Placental epithelial cell (primary cell): ENCODE data around the gene SUN2. TPM values are rescaled to one million over a fixed set of nuclear protein-coding genes. Genes with fewer than 3 reads are reported as not detected.

Experiments
- small RNA-seq: library from RNA; depleted of rRNA; stranded (forward); fragments of <200 nt; gene quantifications from one replicate; pipeline ENCODE3, GENCODE V24; 2012
- total RNA-seq: library from RNA; depleted of rRNA; stranded (reverse); fragments of >200 nt; gene quantifications from 2 replicates; pipeline ENCODE4 v1.2.3, GENCODE V29; 2012

Gene SUN2
- 69.1 and 119 TPM in 2 replicates for total RNA-seq

GRCh38 chr22:38755911-38756532 lies at the start of gene SUN2:
Gene SUN2, minus strand, starts transcription at chr22:38755998. Its CDS starts 3,370 bp downstream, at chr22:38752628.

GRCh38 chr22:38793721-38794466 lies 38.1 kb upstream of the SUN2 start, which contains the start of gene DNAL4:
Gene DNAL4, minus strand, starts transcription at chr22:38794143. Its CDS starts 11,412 bp downstream, at chr22:38782731.

GRCh38 chr22:38705235-38706100 lies 50.3 kb downstream of the SUN2 start, which contains the start of gene GTPBP1:
Gene GTPBP1, plus strand, starts transcription at chr22:38705944. Its CDS starts 12 bp downstream, at chr22:38705956.

GRCh38 chr22:38700789-38701628 lies 54.8 kb downstream of the SUN2 start, which contains the start of gene JOSD1:
Gene JOSD1, minus strand, starts transcription at chr22:38700943. Its CDS starts 956 bp downstream, at chr22:38699987.

Small RNA genes lying within 50 kb of the gene (small RNA-seq; reads per million reads assigned to genes)
- gene AL021707.8, result not detected

Other genes starting within 250 kb of the SUN2 start
- 590 and 771 TPM in 2 replicates for gene DDX17, start 249.7 kb downstream of the SUN2 start, total RNA-seq
- gene DMC1, start 185.8 kb downstream of the SUN2 start, total RNA-seq, result 5.0 and 5.5 TPM in 2 replicates
- gene FAM227A, start 99.6 kb downstream of the SUN2 start, total RNA-seq, result 1.2 and 3.1 TPM in 2 replicates
- 14.2 and 20.4 TPM in 2 replicates for gene CBY1, start 99.4 kb downstream of the SUN2 start, total RNA-seq
- gene TOMM22, start 74.0 kb downstream of the SUN2 start, total RNA-seq, result 48.7 and 97.0 TPM in 2 replicates
- gene JOSD1, start 55.1 kb downstream of the SUN2 start, total RNA-seq, result 55.0 and 76.5 TPM in 2 replicates
- gene GTPBP1, start 50.1 kb downstream of the SUN2 start, total RNA-seq, result 32.5 and 34.9 TPM in 2 replicates
- gene DNAL4, start 38.1 kb upstream of the SUN2 start, total RNA-seq, result 18.5 and 19.5 TPM in 2 replicates
- 0.43 and 0.79 TPM in 2 replicates for gene NPTXR, start 88.0 kb upstream of the SUN2 start, total RNA-seq
- 27.7 and 41.2 TPM in 2 replicates for gene CBX6, start 116.2 kb upstream of the SUN2 start, total RNA-seq
- gene APOBEC3A, start 201.6 kb upstream of the SUN2 start, total RNA-seq, result not detected in 2 replicates
- gene APOBEC3B, start 226.3 kb upstream of the SUN2 start, total RNA-seq, result 1.2 and 1.6 TPM in 2 replicates